DOHH2 (cell line): ENCODE results near the gene NCAPG2.

Experiments
- H3F3A ChIP-seq: fragments of 200-600 bp; sonication (generic), shearing (Covaris generic); 2 replicates; pipeline ENCODE4 v1.6.0; 2016; ENCODE audit warnings: antibody characterized with exemption, mild to moderate bottlenecking; ENCODE audit not compliant: control insufficient read depth, insufficient read depth
- H3K27ac ChIP-seq: fragments of 200-600 bp; sonication (generic); 2 replicates; pipeline ENCODE4 v1.5.1; 2014; ENCODE audit warnings: low read depth, mild to moderate bottlenecking, low read length, moderate library complexity
- H3K27me3 ChIP-seq: fragments of 200-600 bp; sonication (generic); 2 replicates; pipeline ENCODE4 v1.6.1; 2014; ENCODE audit warnings: mild to moderate bottlenecking, low read length, mixed read lengths; ENCODE audit not compliant: control insufficient read depth
- H3K36me3 ChIP-seq: fragments of 200-600 bp; sonication (generic); 2 replicates; pipeline ENCODE4 v1.6.1; 2014; ENCODE audit warnings: mild to moderate bottlenecking, low read length, moderate library complexity, mixed read lengths; ENCODE audit not compliant: control insufficient read depth
- H3K4me1 ChIP-seq: fragments of 200-600 bp; sonication (generic); 2 replicates; pipeline ENCODE4 v1.6.1; 2014; ENCODE audit warnings: mild to moderate bottlenecking, low read length, mixed read lengths; ENCODE audit not compliant: control insufficient read depth
- H3K4me2 ChIP-seq: fragments of 200-600 bp; sonication (generic); 2 replicates; pipeline ENCODE4 v1.6.0; 2014; ENCODE audit warnings: mild to moderate bottlenecking, low read length, moderate library complexity
- H3K4me3 ChIP-seq: fragments of 200-600 bp; sonication (generic); 2 replicates; pipeline ENCODE4 v1.5.1; 2014; ENCODE audit warnings: mild to moderate bottlenecking, low read length, mixed read lengths
- H3K79me2 ChIP-seq: fragments of 200-600 bp; sonication (generic); 2 replicates; pipeline ENCODE4 v1.6.1; 2014; ENCODE audit warnings: mild to moderate bottlenecking, low read length, mixed read lengths; ENCODE audit not compliant: control insufficient read depth
- H3K9me2 ChIP-seq: fragments of 200-600 bp; sonication (generic); replicated peaks from 2 replicates; pipeline ENCODE4 v1.6.1; 2014; ENCODE audit warnings: mild to moderate bottlenecking, low read length, mixed read lengths; ENCODE audit not compliant: control insufficient read depth
- H3K9me3 ChIP-seq: fragments of 200-600 bp; sonication (generic); 2 replicates; pipeline ENCODE4 v1.6.1; 2014; ENCODE audit warnings: antibody characterized with exemption, low read length, mixed read lengths; ENCODE audit not compliant: control insufficient read depth, insufficient read depth
- H4K20me1 ChIP-seq: fragments of 200-600 bp; sonication (generic); 2 replicates; pipeline ENCODE4 v1.6.0; 2014; ENCODE audit warnings: low read depth, mild to moderate bottlenecking, antibody characterized with exemption, low read length, moderate library complexity; ENCODE audit not compliant: control insufficient read depth, insufficient read depth
- EZH2phosphoT487 ChIP-seq: fragments of 200-600 bp; sonication (generic); IDR thresholded peaks from 2 replicates; pipeline ENCODE4 v1.6.1; 2017; ENCODE audit warnings: borderline replicate concordance, mild to moderate bottlenecking, antibody characterized with exemption, low read length, moderate library complexity, mixed read lengths
- TF ChIP-seq, protein P1 (sequence below): fragments of 200-600 bp; sonication (generic); IDR thresholded peaks from one replicate; pipeline ENCODE4 v1.5.1; 2014; ENCODE audit warnings: antibody characterized with exemption, mild to moderate bottlenecking, low read depth, low read length; ENCODE audit not compliant: poor library complexity, severe bottlenecking

The NCAPG2 gene

GRCh38 chr7:158620418-158620817 is 84.2 kb downstream of the NCAPG2 start:
- Histone ChIP-seq H3K9me3 (no peaks in the 10 kb centered on the region), H3K79me2 (no peaks in the 10 kb centered on the region), H3K4me2 (no peak overlapping the region), H3K4me3 (no peak overlapping the region), H3K9me2 (no peaks in the 10 kb centered on the region), H4K20me1 (0 out of 2 replicates have a peak, but pooled peaks cover 4% of the 10 kb centered on the region), H3K36me3 (peaks cover 23% of the 10 kb centered on the region), H3F3A (0 out of 2 replicates have a peak, but pooled peaks cover 5% of the 10 kb centered on the region), H3K27me3 (no peaks in the 10 kb centered on the region), H3K27ac (no peak overlapping the region), H3K4me1 (peaks cover 4% of the 10 kb centered on the region)
- no peak for TF ChIP-seq EZH2phosphoT487
- TF ChIP-seq, protein P1, sequence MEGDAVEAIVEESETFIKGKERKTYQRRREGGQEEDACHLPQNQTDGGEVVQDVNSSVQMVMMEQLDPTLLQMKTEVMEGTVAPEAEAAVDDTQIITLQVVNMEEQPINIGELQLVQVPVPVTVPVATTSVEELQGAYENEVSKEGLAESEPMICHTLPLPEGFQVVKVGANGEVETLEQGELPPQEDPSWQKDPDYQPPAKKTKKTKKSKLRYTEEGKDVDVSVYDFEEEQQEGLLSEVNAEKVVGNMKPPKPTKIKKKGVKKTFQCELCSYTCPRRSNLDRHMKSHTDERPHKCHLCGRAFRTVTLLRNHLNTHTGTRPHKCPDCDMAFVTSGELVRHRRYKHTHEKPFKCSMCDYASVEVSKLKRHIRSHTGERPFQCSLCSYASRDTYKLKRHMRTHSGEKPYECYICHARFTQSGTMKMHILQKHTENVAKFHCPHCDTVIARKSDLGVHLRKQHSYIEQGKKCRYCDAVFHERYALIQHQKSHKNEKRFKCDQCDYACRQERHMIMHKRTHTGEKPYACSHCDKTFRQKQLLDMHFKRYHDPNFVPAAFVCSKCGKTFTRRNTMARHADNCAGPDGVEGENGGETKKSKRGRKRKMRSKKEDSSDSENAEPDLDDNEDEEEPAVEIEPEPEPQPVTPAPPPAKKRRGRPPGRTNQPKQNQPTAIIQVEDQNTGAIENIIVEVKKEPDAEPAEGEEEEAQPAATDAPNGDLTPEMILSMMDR, result no peak

DNA sequence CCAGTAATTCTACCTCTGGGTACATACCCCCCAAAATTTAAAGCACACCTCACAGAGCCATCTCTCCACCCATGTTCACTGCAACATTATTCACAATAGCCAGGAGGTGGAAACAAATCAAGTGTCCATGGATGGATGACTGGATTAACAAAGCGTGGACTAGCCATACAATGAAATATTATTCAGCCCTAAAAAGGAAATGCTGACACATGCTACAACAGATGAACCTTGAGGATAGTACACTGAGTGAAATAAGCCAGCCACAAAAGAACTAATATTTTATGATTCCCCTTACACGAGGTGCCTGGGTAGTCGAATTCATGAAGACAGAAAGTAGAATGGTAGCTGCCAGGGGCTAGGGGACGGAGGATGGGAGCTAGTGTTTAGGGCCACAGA is 85.9 kb downstream of the NCAPG2 start:
- Histone ChIP-seq H3K4me3 (no peak overlapping the region), H3K9me2 (no peaks in the 10 kb centered on the region), H4K20me1 (0 out of 2 replicates have a peak, but pooled peaks cover 4% of the 10 kb centered on the region), H3K4me1 (peaks cover 17% of the 10 kb centered on the region), H3K36me3 (peaks cover 22% of the 10 kb centered on the region), H3F3A (peaks cover 7% of the 10 kb centered on the region; the same call in 1 of the 2 replicates), H3K9me3 (no peaks in the 10 kb centered on the region), H3K79me2 (0 out of 2 replicates have a peak, but pooled peaks cover 3% of the 10 kb centered on the region), H3K27ac (no peak overlapping the region), H3K4me2 (no peak overlapping the region), H3K27me3 (no peaks in the 10 kb centered on the region)
- TF ChIP-seq, protein P1, result no peak
- TF ChIP-seq EZH2phosphoT487, result no peak

GRCh38 chr7:158617737-158618128 is 86.9 kb downstream of the NCAPG2 start:
- Histone ChIP-seq H3K79me2 (0 out of 2 replicates have a peak, but pooled peaks cover 3% of the 10 kb centered on the region), H3K9me2 (no peaks in the 10 kb centered on the region), H3F3A (peaks cover 8% of the 10 kb centered on the region; the same call in 1 of the 2 replicates), H3K27ac (no peak overlapping the region), H3K4me2 (no peak overlapping the region), H3K27me3 (no peaks in the 10 kb centered on the region), H4K20me1 (0 out of 2 replicates have a peak, but pooled peaks cover 4% of the 10 kb centered on the region), H3K9me3 (no peaks in the 10 kb centered on the region), H3K4me1 (peaks cover 27% of the 10 kb centered on the region), H3K4me3 (no peak overlapping the region), H3K36me3 (peaks cover 19% of the 10 kb centered on the region)
- TF ChIP-seq EZH2phosphoT487, result no peak
- TF ChIP-seq, protein P1, result no peak
